HS-5 (cell line): ENCODE results near the gene SSR3.
A peak's percentile ranks its signal among the peaks of the same experiment; 100 is the strongest.
"Not testable (repeated sequence)": the region's sequence is repeated elsewhere in the genome, so short reads cannot be mapped to it uniquely, and the experiment has no call there.

ENCODE experiments used
- DNase-seq: peaks from one replicate; pipeline ENCODE4 v3.0.0-alpha.2; 2012; ENCODE audit warnings: low read depth

The SSR3 gene

DNA sequence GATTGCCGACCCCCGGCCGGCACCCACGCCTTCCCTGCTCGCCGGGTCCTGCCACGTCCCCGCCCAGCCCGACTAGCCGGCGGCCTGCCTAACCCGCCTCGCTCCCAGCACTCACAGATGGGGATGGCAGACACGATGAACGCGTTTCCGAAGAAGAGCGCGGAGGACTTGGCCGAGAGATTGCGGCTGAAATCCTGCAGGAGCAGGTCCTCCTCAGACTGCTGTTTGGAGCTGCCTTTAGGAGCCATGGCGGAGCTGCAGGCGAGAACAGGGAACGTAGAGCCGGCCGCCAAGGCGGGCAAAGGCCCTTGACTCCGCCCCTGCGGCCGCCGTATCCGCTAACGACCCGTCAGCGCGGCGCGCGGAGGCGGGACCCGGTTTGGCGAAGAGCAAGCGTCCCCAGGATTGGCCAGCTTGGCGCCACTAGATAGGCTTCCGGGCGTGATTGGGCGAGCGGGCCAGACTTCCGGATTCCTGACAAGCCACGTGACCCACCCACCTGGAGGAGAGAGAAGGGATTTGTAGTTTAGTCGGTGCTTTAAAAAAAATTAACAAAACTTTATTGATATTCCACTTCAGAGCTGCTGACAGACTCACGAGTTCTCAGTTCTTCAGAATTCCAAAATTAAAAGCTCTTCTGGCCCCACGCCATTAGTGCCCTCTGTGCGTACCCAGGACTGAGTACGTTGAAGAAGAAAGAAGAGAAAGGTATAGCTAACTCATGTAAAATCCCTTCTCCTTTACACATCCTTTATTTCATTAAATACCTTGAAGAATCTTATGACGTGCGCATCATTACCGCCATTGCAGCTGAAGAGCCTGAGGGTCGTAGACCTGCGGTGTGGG, at the start of gene SSR3:
SSR3 (minus strand) TSS at position 276 of the 846 bp plus-strand sequence; CDS start at position 248, 28 bp downstream.
- peak; percentile 96 for DNase-seq

DNA sequence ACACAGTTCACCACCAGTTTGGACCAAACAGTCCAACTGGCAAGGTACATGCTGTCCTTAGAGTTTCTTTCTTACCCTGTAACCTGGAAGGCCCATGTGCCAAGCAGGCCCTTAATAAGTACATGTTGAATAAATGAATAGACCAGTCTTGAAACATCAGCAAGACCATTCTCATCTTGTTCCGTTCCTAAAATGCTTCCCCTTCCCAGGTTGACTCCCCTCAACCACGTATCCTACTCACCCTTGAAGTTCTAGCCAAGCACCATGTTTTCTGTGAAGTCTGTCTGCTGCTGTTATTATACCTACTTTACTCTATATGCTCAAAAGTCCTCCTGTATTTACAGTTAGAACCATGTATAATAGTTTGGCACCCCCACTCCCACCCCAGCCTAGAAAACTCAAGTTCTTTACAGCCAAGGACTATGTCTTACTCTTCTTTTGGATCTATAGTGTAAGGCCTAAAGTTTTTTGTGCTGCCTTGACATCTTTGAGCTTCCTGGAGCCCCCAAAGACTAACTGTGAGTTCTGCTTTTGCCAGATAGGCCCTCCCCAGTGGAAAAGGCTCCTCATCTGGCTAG, 49.2 kb upstream of the SSR3 start:
- DNase-seq = no peak

- DNase-seq = no peak
Observed at GRCh38 chr3:156603379-156604017, 48.6 kb upstream of the SSR3 start.

GRCh38 chr3:156602424-156602823, 47.5 kb upstream of the SSR3 start:
- no peak for DNase-seq

DNA sequence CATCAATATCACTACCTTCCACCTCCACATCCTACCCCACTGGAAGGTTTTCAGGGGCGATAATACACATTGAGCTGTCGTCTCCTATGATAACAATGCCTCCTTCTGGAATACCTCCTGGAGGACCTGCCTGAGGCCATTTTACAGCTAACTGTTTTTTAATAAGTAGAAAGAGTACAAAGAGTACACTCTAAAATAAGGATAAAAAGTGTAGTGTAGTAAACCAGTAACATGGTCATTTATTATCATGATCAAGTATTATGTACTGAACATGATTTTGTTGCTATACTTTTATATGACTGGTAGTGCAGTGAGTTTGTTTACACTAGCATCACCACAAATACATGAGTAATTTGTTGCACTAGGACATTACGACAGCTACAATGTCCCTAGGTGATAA, 46.6 kb upstream of the SSR3 start:
- no peak for DNase-seq

GRCh38 chr3:156600834-156601233, 45.9 kb upstream of the SSR3 start:
- DNase-seq = no peak

DNA sequence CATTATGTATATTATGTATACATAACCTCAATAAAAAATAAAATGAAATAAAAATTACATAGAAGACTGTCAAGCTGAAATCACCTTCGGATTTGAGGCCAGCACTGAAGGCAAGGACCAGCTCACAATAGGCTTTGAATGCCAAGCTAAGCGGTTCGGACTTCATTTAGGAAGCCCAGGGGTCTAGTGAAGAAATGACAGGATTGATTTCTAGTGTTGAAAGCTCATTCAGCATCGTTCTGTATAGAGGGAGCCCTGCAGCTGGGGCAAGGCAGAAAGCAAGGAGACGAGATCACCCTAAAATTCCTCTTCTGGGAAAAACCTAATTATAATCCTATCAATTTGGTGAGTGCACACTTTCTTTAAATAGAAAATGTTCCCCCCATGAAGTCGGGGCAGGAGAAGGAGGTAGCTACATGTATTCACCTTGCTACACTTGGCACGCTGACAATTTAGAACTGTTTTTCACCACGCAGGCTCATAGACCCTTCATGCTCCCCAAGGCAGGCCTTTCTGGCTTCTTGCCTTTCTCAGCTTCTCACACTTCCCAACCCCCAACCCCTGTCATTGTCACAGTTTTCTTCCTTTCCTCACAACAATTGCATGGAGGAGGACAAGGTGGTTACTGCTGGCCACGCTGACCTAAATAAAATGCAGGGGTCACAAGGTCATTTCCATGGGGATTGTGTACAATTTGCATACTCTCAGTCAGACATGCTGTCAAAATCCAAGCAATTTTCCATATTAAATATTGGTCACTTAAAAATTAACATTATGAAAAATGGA, 44.4 kb upstream of the SSR3 start:
- DNase-seq = no peak

GRCh38 chr3:156598413-156598812, 43.5 kb upstream of the SSR3 start:
- no peak for DNase-seq

DNA sequence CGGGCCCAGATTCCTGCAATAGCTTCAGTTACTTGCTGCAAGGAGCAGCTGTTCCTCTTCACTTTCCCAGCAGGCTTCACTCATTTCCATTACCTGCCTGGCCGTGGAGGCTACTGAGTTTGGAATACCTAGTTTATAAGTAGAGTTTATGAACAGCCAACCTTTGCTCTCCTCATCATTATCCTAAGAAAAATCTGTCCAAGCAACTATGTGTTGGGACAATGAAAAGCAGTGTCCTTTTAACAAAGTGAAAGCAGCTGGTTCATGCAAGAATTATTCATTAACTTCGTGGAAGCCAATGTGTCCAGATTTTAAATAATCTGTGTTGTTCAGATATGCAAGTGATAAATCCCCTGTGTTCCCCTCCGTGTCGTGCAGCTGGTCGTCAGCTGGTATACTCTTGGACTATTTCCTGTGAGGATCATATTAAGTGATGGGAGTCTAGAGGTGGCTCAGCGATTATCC, 39.3 kb upstream of the SSR3 start:
- DNase-seq = no peak

- DNase-seq = no peak
Observed at GRCh38 chr3:156593814-156594213, 38.9 kb upstream of the SSR3 start.

DNA sequence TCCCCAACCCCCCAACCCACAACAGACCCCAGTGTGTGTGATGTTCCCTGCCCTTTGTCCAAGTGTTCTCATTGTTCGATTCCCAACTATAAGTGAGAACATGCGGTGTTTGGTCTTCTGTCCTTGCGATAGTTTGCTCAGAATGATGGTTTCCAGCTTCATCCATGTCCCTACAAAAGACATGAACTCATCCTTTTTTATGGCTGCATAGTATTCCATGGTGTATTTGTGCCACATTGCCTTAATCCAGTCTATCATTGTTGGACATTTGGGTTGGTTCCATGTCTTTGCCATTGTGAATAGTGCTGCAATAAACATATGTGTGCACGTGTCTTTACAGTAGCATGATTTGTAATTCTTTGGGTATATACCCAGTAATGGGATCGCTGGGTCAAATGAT, 34.9 kb upstream of the SSR3 start:
- DNase-seq = not testable (repeated sequence)

DNA sequence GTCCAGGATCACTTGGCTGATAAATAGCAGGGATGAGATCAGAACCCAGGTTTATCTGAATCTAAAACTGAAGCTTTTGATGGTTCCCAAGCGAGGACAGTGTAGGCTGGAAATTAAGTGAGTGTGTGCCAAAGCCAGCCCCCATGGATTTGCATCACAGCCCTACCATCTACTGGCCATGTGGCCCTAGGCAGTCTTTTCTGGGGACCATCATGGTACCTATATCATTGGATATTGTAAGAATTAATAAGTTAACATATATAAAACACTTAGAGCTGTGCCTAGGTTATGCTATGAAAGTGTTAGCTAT, 32.8 kb upstream of the SSR3 start:
- DNase-seq = no peak

- DNase-seq = no peak
Observed at GRCh38 chr3:156586905-156587759, 32.2 kb upstream of the SSR3 start.

- no peak for DNase-seq
Observed at GRCh38 chr3:156583469-156583868, 28.6 kb upstream of the SSR3 start.

DNA sequence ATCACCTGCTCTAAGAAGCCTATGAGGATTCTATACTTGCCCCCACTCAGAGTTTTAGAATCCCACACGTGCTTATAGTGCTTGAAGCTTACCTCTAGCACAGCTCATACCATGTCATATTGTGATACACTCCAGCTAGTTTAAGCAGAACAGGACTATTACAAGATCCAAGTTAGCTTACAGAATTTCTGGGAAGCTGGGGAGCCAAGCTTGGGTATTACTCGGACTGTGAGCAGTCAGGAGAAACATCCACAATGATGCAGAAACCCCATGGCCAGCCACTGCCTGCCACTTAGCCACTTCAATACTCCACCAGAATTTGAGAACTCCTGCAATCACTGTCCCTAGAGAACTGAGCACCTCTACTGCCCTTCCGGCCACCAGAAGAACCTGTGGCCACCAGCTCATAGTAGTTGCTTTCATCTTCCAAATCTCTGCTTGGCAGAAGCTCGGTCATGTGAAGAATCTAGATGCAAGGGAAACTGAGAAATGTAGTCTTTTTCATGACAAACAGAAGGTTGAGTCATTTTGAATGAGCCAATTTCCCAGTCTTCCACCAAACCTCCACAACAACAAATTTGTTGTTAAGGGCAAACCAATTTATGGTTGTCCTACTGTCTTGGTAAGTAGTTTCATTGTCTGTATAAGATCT, 27.7 kb upstream of the SSR3 start:
- DNase-seq = no peak

DNA sequence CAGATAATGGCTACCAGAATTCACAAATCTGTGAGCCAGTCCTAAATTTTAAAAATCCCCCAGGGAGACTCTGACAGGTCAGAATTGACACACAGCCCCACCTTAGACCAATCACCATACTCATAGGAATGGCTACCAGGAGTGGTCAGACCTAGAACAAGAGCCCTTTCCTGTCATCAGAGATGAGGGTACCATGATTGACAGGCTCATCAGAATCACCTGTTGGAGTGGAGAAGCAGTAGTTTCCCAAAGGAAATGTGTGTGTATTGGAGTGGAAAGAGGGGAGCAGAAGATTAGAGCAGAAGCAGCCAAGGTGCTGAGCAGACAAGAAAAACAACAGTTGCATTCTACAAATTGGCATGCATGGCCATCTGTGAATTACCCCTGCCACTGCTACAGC, 27.0 kb upstream of the SSR3 start:
- DNase-seq = no peak

DNA sequence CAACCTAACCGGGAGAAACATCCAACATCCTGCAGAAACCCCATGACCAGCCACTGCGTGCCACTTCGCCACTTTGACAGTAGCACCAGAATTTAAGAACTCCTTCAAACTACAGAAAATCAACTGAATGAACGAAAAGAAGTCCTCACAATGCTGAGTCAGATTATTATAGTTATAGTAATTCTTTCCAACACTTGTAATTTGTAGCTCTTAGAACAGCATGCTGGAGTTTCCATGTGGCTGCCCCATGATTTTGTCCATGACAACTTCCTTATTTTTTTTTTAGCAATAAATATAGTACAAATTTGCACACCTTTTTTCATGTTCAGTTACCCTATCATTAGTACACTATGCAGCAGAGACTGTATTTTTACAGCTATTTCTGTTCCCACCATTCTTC, 26.1 kb upstream of the SSR3 start:
- no peak for DNase-seq

DNA sequence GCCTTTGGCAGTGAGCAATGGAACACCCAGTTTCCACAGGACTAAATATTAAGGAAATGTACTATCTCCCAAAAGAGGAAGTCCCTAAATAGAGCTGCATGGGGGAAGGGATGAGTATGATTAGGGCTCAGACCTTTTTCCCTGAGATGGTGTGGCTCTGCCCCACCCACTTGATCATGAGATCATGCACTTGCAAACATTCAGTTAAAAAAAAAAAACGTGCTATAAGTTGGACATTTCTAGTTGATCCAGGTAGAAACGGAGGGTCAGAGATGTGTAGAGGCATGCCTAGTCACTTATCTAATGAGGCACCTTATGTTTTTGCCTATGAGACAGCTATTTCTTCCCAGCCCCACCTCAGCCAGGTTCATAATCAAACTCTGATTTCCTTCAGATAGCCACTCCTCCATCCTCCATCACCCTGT, 24.5 kb upstream of the SSR3 start:
- DNase-seq = no peak

GRCh38 chr3:156577736-156578135, 22.8 kb upstream of the SSR3 start:
- no peak for DNase-seq

DNA sequence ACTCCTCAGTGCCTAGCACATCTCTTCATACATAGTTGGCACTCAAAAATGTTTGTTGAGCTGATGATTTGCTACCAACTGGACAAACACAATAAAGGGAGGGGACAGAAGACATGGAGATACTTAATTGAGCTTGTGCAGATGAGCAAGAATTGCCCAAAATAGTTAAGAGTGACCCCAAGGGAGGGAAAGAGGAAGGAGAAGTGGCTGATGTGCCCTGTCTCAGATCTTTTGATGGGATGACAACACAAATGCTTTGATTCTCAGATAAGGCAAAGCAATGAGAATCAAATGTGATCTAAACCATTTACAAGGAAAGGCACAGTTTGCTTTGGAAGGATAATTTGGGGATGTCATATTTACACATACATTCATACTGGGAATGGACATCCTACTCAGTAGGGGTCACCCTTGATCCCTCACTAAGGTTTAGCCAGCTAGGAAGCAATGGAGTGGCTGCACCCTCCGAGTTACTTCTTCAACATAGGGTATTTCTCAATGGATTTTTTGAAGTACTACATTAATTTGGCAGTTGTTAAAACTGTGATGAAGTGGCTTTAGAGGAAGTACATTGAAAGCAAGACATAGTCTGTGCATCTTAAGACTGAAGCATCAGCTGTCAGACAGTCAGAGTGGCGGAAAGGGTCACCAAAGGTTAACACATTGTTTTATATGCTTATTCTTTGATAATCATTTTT, 21.9 kb upstream of the SSR3 start:
- DNase-seq = no peak
